ENCODE data around the gene COBL.

Gene COBL

DNA sequence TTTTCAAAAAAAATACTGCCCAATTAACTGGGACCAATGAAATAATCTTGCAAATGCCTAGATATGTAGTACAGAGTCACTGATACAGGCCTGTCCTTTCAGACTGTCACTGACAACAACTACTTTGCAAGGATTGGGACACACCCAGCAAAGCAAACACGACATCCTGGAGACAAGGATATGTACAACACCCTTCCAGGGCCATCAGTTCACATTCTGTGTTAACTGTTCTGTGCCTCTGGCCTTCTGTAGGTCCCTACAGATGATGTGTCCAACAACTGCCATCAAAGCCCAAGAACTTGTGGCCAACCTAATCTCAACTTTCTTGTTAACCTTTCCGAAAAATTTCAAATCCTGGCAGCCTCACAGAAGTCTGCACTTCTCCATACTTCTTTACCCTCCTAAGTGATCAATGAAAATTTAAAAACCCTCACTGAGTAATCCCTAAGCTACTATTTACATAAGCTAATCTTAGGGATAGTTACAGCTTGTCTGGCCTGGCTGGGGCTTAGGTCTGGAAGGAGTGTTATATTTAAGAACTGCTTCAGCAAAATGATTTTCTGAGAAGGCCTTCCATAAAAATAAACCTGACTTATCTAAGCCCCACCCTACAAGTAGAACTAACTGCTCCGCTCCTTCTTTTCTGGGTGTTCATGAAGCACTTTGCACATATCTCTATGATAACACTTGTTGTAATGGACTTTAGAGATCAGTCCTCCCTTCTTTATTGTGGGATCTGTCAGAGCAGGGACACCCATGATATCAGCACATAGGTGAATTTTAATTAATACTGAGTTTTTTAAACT, 21.0 kb downstream of the COBL start:
- TF ChIP-seq, protein P1, sequence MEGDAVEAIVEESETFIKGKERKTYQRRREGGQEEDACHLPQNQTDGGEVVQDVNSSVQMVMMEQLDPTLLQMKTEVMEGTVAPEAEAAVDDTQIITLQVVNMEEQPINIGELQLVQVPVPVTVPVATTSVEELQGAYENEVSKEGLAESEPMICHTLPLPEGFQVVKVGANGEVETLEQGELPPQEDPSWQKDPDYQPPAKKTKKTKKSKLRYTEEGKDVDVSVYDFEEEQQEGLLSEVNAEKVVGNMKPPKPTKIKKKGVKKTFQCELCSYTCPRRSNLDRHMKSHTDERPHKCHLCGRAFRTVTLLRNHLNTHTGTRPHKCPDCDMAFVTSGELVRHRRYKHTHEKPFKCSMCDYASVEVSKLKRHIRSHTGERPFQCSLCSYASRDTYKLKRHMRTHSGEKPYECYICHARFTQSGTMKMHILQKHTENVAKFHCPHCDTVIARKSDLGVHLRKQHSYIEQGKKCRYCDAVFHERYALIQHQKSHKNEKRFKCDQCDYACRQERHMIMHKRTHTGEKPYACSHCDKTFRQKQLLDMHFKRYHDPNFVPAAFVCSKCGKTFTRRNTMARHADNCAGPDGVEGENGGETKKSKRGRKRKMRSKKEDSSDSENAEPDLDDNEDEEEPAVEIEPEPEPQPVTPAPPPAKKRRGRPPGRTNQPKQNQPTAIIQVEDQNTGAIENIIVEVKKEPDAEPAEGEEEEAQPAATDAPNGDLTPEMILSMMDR (IDR thresholded peaks at IDR 0.05; ENCODE audit: extremely low read depth, missing control alignments), result no peak
- no peak for DNase-seq (ENCODE audit: low spot score)

DNA sequence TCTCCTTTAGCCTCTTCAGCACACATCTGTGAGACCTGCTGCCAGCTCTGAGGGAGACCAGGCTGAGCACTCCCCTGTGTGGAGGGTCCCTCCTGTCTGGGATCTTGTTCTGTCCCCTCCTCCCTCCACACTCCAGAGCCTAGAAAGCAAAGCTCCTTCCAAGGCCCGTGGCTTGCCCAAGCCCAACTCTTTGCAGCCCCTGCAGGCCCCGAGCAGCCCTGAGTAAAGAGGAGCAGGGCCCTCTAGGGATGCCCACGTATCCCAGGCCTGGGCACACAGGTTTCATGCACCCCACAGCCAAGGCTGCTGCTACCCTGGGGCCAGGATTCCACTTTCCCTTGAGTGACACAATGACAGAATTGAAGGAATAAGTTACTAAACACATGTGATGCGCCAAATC, 24.0 kb downstream of the COBL start:
- DNase-seq (ENCODE audit: low spot score), result no peak
- TF ChIP-seq, protein P1 (IDR thresholded peaks at IDR 0.05; ENCODE audit: extremely low read depth, missing control alignments), result no peak

- TF ChIP-seq, protein P1 (IDR thresholded peaks at IDR 0.05; ENCODE audit: extremely low read depth, missing control alignments), result no peak
- no peak for DNase-seq (ENCODE audit: low spot score)
Measured at GRCh38 chr7:51290702-51291540, 25.7 kb downstream of the COBL start.

- TF ChIP-seq, protein P1 (IDR thresholded peaks at IDR 0.05; ENCODE audit: extremely low read depth, missing control alignments), result no peak
- no peak for DNase-seq (ENCODE audit: low spot score)
Measured at GRCh38 chr7:51290304-51290637, 26.3 kb downstream of the COBL start.

GRCh38 chr7:51289623-51290303, 26.8 kb downstream of the COBL start:
- TF ChIP-seq, protein P1 (IDR thresholded peaks at IDR 0.05; ENCODE audit: extremely low read depth, missing control alignments), result no peak
- DNase-seq (ENCODE audit: low spot score), result no peak

- TF ChIP-seq, protein P1 (IDR thresholded peaks at IDR 0.05; ENCODE audit: extremely low read depth, missing control alignments), result no peak
- no peak for DNase-seq (ENCODE audit: low spot score)
Measured at GRCh38 chr7:51288896-51289622, 27.6 kb downstream of the COBL start.
